ENCODE measurements around the gene MAN2B1.

DNA sequence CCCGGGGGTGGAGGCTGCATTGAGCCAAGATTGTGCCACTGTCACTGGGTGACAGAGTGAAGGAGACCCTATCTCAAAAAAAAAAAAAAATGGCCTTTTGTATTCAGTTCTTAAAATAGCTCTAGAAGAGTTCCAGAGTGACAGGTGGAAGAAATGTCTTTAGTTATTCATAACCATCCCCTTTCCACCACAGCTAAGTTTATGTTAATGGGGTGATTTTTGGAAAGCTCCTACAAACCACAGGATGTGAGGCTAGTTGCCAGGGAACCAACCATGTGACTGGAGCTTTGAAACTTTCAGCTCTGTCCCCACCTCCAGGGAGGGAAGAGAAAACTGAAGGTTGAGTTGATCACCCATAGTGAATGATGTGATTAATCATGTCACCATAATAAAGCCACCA, 62.8 kb downstream of the MAN2B1 start:
- TF ChIP-seq, protein P1, sequence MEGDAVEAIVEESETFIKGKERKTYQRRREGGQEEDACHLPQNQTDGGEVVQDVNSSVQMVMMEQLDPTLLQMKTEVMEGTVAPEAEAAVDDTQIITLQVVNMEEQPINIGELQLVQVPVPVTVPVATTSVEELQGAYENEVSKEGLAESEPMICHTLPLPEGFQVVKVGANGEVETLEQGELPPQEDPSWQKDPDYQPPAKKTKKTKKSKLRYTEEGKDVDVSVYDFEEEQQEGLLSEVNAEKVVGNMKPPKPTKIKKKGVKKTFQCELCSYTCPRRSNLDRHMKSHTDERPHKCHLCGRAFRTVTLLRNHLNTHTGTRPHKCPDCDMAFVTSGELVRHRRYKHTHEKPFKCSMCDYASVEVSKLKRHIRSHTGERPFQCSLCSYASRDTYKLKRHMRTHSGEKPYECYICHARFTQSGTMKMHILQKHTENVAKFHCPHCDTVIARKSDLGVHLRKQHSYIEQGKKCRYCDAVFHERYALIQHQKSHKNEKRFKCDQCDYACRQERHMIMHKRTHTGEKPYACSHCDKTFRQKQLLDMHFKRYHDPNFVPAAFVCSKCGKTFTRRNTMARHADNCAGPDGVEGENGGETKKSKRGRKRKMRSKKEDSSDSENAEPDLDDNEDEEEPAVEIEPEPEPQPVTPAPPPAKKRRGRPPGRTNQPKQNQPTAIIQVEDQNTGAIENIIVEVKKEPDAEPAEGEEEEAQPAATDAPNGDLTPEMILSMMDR (conservative IDR thresholded peaks at IDR 0.05 in 1 of 2, IDR thresholded peaks at IDR 0.05 in 1 of 2; ENCODE audit: low read depth in 1 of 2, low read length in 2 of 2), result no peak
- TF ChIP-seq EZH2 (IDR thresholded peaks at IDR 0.05; ENCODE audit: low read length, missing control alignments), result no peak

Measured in fibroblast of lung (primary cell).